Smooth muscle cell (in vitro differentiated cells): Measurements from ENCODE around the gene RAET1G. TPM values are rescaled to one million over a fixed set of nuclear protein-coding genes. Genes with fewer than 3 reads are reported as not detected.
"Not testable (repeated sequence)": the region's sequence is repeated elsewhere in the genome, so short reads cannot be mapped to it uniquely, and the experiment has no call there.

Experiments
- DNase-seq: peaks from one replicate; lab custom pipeline; 2025; ENCODE audit not compliant: unreplicated experiment; lab: John Stamatoyannopoulos, UW
- H2AFZ ChIP-seq: fragments of 200-600 bp; sonication (generic); 2 replicates; pipeline ENCODE4 v1.6.0; 2016; ENCODE audit warnings: antibody characterized with exemption, low read depth, mild to moderate bottlenecking
- H3F3A ChIP-seq: fragments of 200-600 bp; sonication (generic); 2 replicates; pipeline ENCODE4 v1.6.0; 2017; ENCODE audit warnings: antibody characterized with exemption, low read depth
- H3K27ac ChIP-seq: fragments of 200-600 bp; sonication (generic); 2 replicates; pipeline ENCODE4 v1.5.1; 2016; ENCODE audit warnings: low read depth, mild to moderate bottlenecking
- H3K27me3 ChIP-seq: fragments of 200-600 bp; sonication (generic); 2 replicates; pipeline ENCODE4 v1.6.1; 2016; ENCODE audit warnings: low read depth, mild to moderate bottlenecking
- H3K36me3 ChIP-seq: fragments of 200-600 bp; sonication (generic); 2 replicates; pipeline ENCODE4 v1.5.1; 2016; ENCODE audit warnings: low read depth
- H3K4me1 ChIP-seq: fragments of 200-600 bp; sonication (generic); 2 replicates; pipeline ENCODE4 v1.5.1; 2016; ENCODE audit warnings: low read depth
- H3K4me2 ChIP-seq: fragments of 200-600 bp; sonication (generic); 2 replicates; pipeline ENCODE4 v1.6.0; 2016; ENCODE audit warnings: mild to moderate bottlenecking
- H3K4me3 ChIP-seq: fragments of 200-600 bp; sonication (generic); 2 replicates; pipeline ENCODE4 v1.5.1; 2016; ENCODE audit warnings: mild to moderate bottlenecking
- H3K79me2 ChIP-seq: fragments of 200-600 bp; sonication (generic); 2 replicates; pipeline ENCODE4 v1.6.0; 2016; ENCODE audit warnings: low read depth, mild to moderate bottlenecking
- H3K9ac ChIP-seq: fragments of 200-600 bp; sonication (generic); 2 replicates; pipeline ENCODE4 v1.6.0; 2016; ENCODE audit warnings: low read depth
- H3K9me3 ChIP-seq: fragments of 200-600 bp; sonication (generic); replicated peaks from 2 replicates; pipeline ENCODE4 v1.5.1; 2016; ENCODE audit warnings: low read depth
- H4K20me1 ChIP-seq: fragments of 200-600 bp; sonication (generic); 2 replicates; pipeline ENCODE4 v1.6.0; 2016; ENCODE audit warnings: low read depth
- CTCF ChIP-seq: fragments of 200-600 bp; sonication (generic); IDR thresholded peaks from 2 replicates; pipeline ENCODE4 v1.5.1; 2017; ENCODE audit warnings: borderline replicate concordance, mild to moderate bottlenecking, antibody characterized with exemption; ENCODE audit not compliant: insufficient read depth, poor library complexity, severe bottlenecking
- WGBS: methylation state at CpG from one replicate; pipeline ENCODE4 v1.1.7; 2016; ENCODE audit warnings: low lambda C conversion rate; 5-methylcytosine and 5-hydroxymethylcytosine counted together
- polyA plus RNA-seq: library from polyadenylated mRNA; unstranded; fragments of >200 nt; fragmentation: Nextera tagmentation; extraction: Ambion mirVana; gene quantifications from 2 replicates; pipeline ENCODE4 v1.2.1, GENCODE V29; 2016
- total RNA-seq: library from RNA; depleted of rRNA; stranded (reverse); fragments of >200 nt; gene quantifications from 2 replicates; pipeline ENCODE4 v1.2.3, GENCODE V29; 2014

The RAET1G gene
- total and polyA plus RNA-seq, 2 experiments from 2014 or later: 1.7 to 2.4 TPM

DNA sequence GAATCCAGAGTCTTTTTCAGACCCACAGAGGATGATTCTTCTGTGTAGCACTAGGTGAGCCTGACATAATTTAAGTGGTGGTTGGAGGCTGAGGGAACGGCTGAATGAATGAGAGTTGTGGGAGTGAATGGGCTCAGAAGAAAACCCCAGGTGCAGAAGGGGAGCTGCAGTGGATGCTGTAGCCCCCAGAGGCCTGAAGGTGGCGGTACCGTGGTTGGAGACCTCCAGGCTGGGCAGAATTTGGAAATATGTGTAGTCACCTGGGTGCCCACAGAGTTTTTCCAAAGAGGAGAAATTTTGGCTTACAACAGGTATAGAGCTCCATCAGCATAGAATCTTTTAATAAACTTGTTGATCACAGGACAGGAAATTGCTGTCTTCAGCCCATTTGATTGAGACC, 6.5 kb upstream of the RAET1G start:
- Histone ChIP-seq H3K4me2 (no peak overlapping the region), H3K9me3 (no peaks in the 10 kb centered on the region), H3F3A (no peaks in the 10 kb centered on the region), H3K27me3 (peaks cover 69% of the 10 kb centered on the region), H3K9ac (no peak overlapping the region), H3K27ac (no peak overlapping the region), H3K36me3 (no peaks in the 10 kb centered on the region), H3K4me1 (no peaks in the 10 kb centered on the region), H3K79me2 (no peaks in the 10 kb centered on the region), H4K20me1 (no peaks in the 10 kb centered on the region), H3K4me3 (no peak overlapping the region), H2AFZ (no peak overlapping the region)
- WGBS: 12% methylated on average over 3 of the region's 3 CpGs
- peak; percentile 44 for TF ChIP-seq CTCF
- no peak for DNase-seq

DNA sequence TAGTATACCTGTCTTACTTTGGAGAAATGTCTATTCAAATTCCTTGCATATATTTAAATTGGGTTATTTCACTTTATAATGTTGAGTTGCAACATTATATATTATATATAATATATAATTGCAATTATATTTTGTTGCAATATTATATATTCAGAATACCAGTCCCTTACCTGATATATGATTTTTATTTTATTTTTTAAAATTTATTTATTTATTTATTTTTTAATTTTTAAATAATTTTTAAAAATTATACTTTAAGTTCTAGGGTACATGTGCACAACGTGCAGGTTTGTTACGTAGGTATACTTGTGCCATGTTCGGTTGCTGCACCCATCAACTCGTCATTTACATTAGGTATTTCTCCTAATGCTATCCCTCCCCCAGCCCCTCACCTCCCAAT, 4.1 kb upstream of the RAET1G start:
- H3K9me3 ChIP-seq, H3K27ac ChIP-seq, H3K4me3 ChIP-seq, H3F3A ChIP-seq, DNase-seq, H3K79me2 ChIP-seq, H3K4me2 ChIP-seq, H4K20me1 ChIP-seq, H3K9ac ChIP-seq, H3K4me1 ChIP-seq, H2AFZ ChIP-seq, H3K36me3 ChIP-seq: not testable (repeated sequence)
- peaks cover 69% of the 10 kb centered on the region for H3K27me3 ChIP-seq
- 88% methylated on average over 4 of the region's 4 CpGs for WGBS

- DNase-seq: peak; percentile 60
- Histone ChIP-seq H3K9ac (no peak overlapping the region), H3K27ac (no peak overlapping the region), H3K27me3 (peaks cover 69% of the 10 kb centered on the region), H3K36me3 (no peaks in the 10 kb centered on the region), H3K9me3 (no peaks in the 10 kb centered on the region), H2AFZ (peak overlapping the region; percentile 92), H3K4me1 (no peaks in the 10 kb centered on the region), H3F3A (no peaks in the 10 kb centered on the region), H3K79me2 (no peaks in the 10 kb centered on the region), H3K4me2 (peak overlapping the region; percentile 86), H4K20me1 (no peaks in the 10 kb centered on the region), H3K4me3 (peak overlapping the region; percentile 58)
- 5% methylated on average over 24 of the region's 31 CpGs for WGBS
- TF ChIP-seq CTCF: peak; percentile 86
Measured at GRCh38 chr6:149925974-149926777, 3.3 kb upstream of the RAET1G start.

DNA sequence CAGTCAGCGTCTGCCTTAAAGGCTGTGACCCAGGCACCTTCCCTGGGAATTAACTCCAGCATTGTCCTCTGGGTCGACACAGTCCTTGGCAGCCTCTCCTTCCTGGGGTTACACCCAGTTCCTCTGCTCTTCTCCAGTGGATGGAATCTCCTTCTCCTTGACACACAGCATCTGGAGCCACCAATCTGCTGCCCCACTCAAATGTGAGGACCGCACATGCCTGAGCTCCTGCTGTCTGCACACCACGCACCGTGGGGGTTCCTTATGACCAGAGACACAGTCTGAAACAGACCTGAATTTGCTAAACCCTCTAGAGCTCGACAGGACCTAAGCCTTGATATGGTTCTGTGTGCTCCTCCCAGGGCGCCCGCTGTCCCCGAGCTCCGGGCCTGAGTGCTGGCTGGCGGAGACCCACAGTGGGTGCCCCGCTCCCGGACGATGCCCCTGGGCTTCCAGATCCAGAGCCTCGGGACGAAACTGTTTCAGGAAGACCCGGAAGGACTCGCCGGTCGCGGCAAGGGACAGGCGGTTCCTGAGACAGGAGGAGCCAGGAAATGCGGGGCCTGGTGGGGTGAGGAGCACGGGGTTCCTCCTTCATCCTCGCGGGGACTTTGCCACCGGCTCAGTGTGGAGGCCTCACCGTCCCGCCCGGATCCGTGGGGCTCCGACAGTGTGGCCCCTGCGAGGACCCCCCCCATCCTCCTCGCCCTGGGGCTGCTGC, 2.5 kb upstream of the RAET1G start:
- no peak for TF ChIP-seq CTCF
- Histone ChIP-seq H3K9me3 (no peaks in the 10 kb centered on the region), H3K4me3 (peak overlapping the region; percentile 58), H3F3A (no peaks in the 10 kb centered on the region), H4K20me1 (no peaks in the 10 kb centered on the region), H3K4me1 (no peaks in the 10 kb centered on the region), H2AFZ (peak overlapping the region; percentile 92), H3K9ac (no peak overlapping the region), H3K36me3 (no peaks in the 10 kb centered on the region), H3K27me3 (peaks cover 69% of the 10 kb centered on the region), H3K27ac (no peak overlapping the region), H3K4me2 (peak overlapping the region; percentile 86), H3K79me2 (no peaks in the 10 kb centered on the region)
- DNase-seq: peak; percentile 33
- 13% methylated on average over 34 of the region's 34 CpGs for WGBS
